Right lobe of liver (tissue), 4 donors: Measurements from ENCODE around the gene TMEM120B.

Experiments
- CTCF ChIP-seq, 4 donors: fragments of 200-600 bp in 3 of 4; fragments of 450-650 bp in 1 of 4; IDR thresholded peaks; one replicate each; pipeline versions ENCODE4 v1.5.1 to v1.8.0; 2016 to 2022; ENCODE audit warnings: antibody characterized with exemption in 4 of 4, mild to moderate bottlenecking in 2 of 4
- POLR2A ChIP-seq: fragments of 450-650 bp; IDR thresholded peaks from one replicate; pipeline ENCODE4 v1.6.1; 2017; ENCODE audit warnings: antibody characterized with exemption, mild to moderate bottlenecking
- donor health status: DM: no; HTN: no; CAD: no.
- donor health status: DM: no; HTN: no; CAD: no.
- donor health status: DM: no; HTN: yes; CAD: no.

GRCh38 chr12:121791671-121792551, 79.4 kb downstream of the TMEM120B start:
- no peak for TF ChIP-seq CTCF (IDR thresholded peaks at IDR 0.05)
- no peak for TF ChIP-seq POLR2A
